ENCODE results near the gene KCMF1. TPM values are rescaled to one million over a fixed set of nuclear protein-coding genes. Genes with fewer than 3 reads are reported as not detected.

KCMF1 gene
- total RNA-seq, 2 donors from 2014 or later, result 67.6 to 101 TPM

GRCh38 chr2:84970210-84970867, 622 bp upstream of the KCMF1 start:
- DNase-seq (peak; percentile 61 to 79), ATAC-seq (peak; percentile 63)
- intact Hi-C loops (cut with DNase I, micrococcal nuclease), result no loop called here

- peak; percentile 42 for ATAC-seq
- intact Hi-C loops (cut with DNase I, micrococcal nuclease), result no loop called here
- DNase-seq, result peak; percentile 49 to 74
Measured at GRCh38 chr2:84971510-84972206, 697 bp downstream of the KCMF1 start.

GRCh38 chr2:84972207-84972783, 1.3 kb downstream of the KCMF1 start:
- no peak for ATAC-seq
- intact Hi-C loops (cut with DNase I, micrococcal nuclease), result no loop called here
- no peak for DNase-seq

- ATAC-seq, result no peak
- intact Hi-C loops (cut with DNase I, micrococcal nuclease), result no loop called here
- DNase-seq, result no peak
Measured at GRCh38 chr2:84972932-84973331, 2.0 kb downstream of the KCMF1 start.

- ATAC-seq (peak; percentile 53), DNase-seq (no peak)
- intact Hi-C loops (cut with DNase I, micrococcal nuclease), result no loop called here
Measured at GRCh38 chr2:84980263-84980983, 9.5 kb downstream of the KCMF1 start.

GRCh38 chr2:84986018-84986417, 15.1 kb downstream of the KCMF1 start:
- intact Hi-C loops (cut with DNase I, micrococcal nuclease), result no loop called here
- DNase-seq, result no peak
- no peak for ATAC-seq

GRCh38 chr2:84989422-84989821, 18.5 kb downstream of the KCMF1 start:
- intact Hi-C loops (cut with DNase I, micrococcal nuclease), result no loop called here
- ATAC-seq (no peak), DNase-seq (no peak)

GRCh38 chr2:84989927-84990326, 19.0 kb downstream of the KCMF1 start:
- ATAC-seq, result no peak
- no peak for DNase-seq
- intact Hi-C loops (cut with DNase I, micrococcal nuclease), result no loop called here

- intact Hi-C loops (cut with DNase I, micrococcal nuclease), result no loop called here
- ATAC-seq (no peak), DNase-seq (no peak)
Measured at GRCh38 chr2:84991404-84992160, 20.6 kb downstream of the KCMF1 start.

- intact Hi-C loops (cut with DNase I, micrococcal nuclease), result no loop called here
- ATAC-seq (no peak), DNase-seq (no peak)
Measured at GRCh38 chr2:84995826-84996225, 24.9 kb downstream of the KCMF1 start.

- no peak for DNase-seq
- peak; percentile 93 for ATAC-seq
- intact Hi-C loops (cut with DNase I, micrococcal nuclease), result no loop called here
Measured at GRCh38 chr2:84996909-84997308, 25.9 kb downstream of the KCMF1 start.

GRCh38 chr2:84999553-84999955, 28.6 kb downstream of the KCMF1 start:
- DNase-seq (no peak), ATAC-seq (no peak)
- intact Hi-C loops (cut with DNase I, micrococcal nuclease), result no loop called here

GRCh38 chr2:85001595-85001994, 30.6 kb downstream of the KCMF1 start:
- intact Hi-C loops (cut with DNase I, micrococcal nuclease), result no loop called here
- ATAC-seq (no peak), DNase-seq (no peak)

- intact Hi-C loops (cut with DNase I, micrococcal nuclease), result no loop called here
- DNase-seq, result no peak
- no peak for ATAC-seq
Measured at GRCh38 chr2:85002534-85002933, 31.6 kb downstream of the KCMF1 start.

- DNase-seq, result no peak
- intact Hi-C loops (cut with DNase I, micrococcal nuclease), result no loop called here
- ATAC-seq, result no peak
Measured at GRCh38 chr2:85008252-85008651, 37.3 kb downstream of the KCMF1 start.

GRCh38 chr2:85009019-85009618, 38.2 kb downstream of the KCMF1 start:
- DNase-seq, result no peak
- ATAC-seq, result no peak
- intact Hi-C loops (cut with DNase I, micrococcal nuclease), result no loop called here

GRCh38 chr2:85010404-85010803, 39.4 kb downstream of the KCMF1 start:
- intact Hi-C loops (cut with DNase I, micrococcal nuclease), result no loop called here
- DNase-seq (no peak), ATAC-seq (no peak)

- ATAC-seq, result no peak
- intact Hi-C loops (cut with DNase I, micrococcal nuclease), result no loop called here
Measured at GRCh38 chr2:85011098-85011497, 40.1 kb downstream of the KCMF1 start.

GRCh38 chr2:85011747-85012146, 40.8 kb downstream of the KCMF1 start:
- DNase-seq (no peak), ATAC-seq (no peak)
- intact Hi-C loops (cut with DNase I, micrococcal nuclease), result no loop called here

More at GRCh38 chr2:85011098-85011497, 40.1 kb downstream of the KCMF1 start:
- DNase-seq, result no peak
